Upper lobe of left lung (tissue), 6 donors: ENCODE data around the gene DPP6. TPM values are rescaled to one million over a fixed set of nuclear protein-coding genes. Genes with fewer than 3 reads are reported as not detected.

Experiments
- ATAC-seq, 2 donors: fragments of 200-7000 bp; cut with Tn5 transposase; one replicate each; pipeline ENCODE4 v1.9.1; 2022; ENCODE audit warnings: mild to moderate bottlenecking in 2 of 2, moderate library complexity in 2 of 2; ENCODE audit not compliant: low FRiP score in 2 of 2
- DNase-seq, 2 donors: peaks; one replicate each; pipeline ENCODE4 v3.0.0-alpha.2; 2019 to 2020
- H3K27ac ChIP-seq, 4 donors: fragments of 200-600 bp; sonication (generic); one replicate each; pipeline ENCODE4 v1.5.1; 2016 to 2019
- H3K27me3 ChIP-seq, 4 donors: fragments of 200-600 bp; sonication (generic); one replicate each; pipeline ENCODE4 v1.5.1; 2017 to 2019
- H3K36me3 ChIP-seq, 4 donors: fragments of 200-600 bp; sonication (generic); one replicate each; pipeline ENCODE4 v1.5.1; 2016 to 2019
- H3K4me1 ChIP-seq, 4 donors: fragments of 200-600 bp; sonication (generic); one replicate each; pipeline ENCODE4 v1.5.1; 2018 to 2019
- H3K4me3 ChIP-seq, 4 donors: fragments of 200-600 bp; sonication (generic); one replicate each; pipeline ENCODE4 v1.5.1; 2017 to 2019; ENCODE audit warnings: mild to moderate bottlenecking in 2 of 4, moderate library complexity in 1 of 4
- H3K9me3 ChIP-seq, 4 donors: fragments of 200-600 bp; sonication (generic); one replicate each; pipeline ENCODE4 v1.5.1; 2018 to 2019
- CTCF ChIP-seq, 6 experiments: fragments of 450-650 bp in 4 of 6; fragments of 200-600 bp in 2 of 6; sonication (generic) in 2 of 6; IDR thresholded peaks; one replicate each; pipeline ENCODE4 v1.5.1; 2016 to 2019; ENCODE audit warnings: antibody characterized with exemption in 6 of 6
- EP300 ChIP-seq, 4 donors: sonication (generic); formaldehyde crosslinking; IDR thresholded peaks; one replicate each; pipeline ENCODE4 v1.5.1; 2017; ENCODE audit warnings: antibody characterized with exemption in 4 of 4, control low read depth in 2 of 4
- POLR2A ChIP-seq, 4 donors: fragments of 450-650 bp; IDR thresholded peaks; one replicate each; pipeline ENCODE4 v1.5.1; 2016 to 2017; ENCODE audit warnings: antibody characterized with exemption in 4 of 4, mild to moderate bottlenecking in 2 of 4
- POLR2AphosphoS5 ChIP-seq, 2 donors: sonication (generic); formaldehyde crosslinking; IDR thresholded peaks; one replicate each; pipeline ENCODE4 v1.5.1; 2017; ENCODE audit warnings: antibody characterized with exemption in 2 of 2
- WGBS, 2 donors: methylation state at CpG; one replicate each; pipeline ENCODE4 v1.1.5; 2017 to 2018; 5-methylcytosine and 5-hydroxymethylcytosine counted together
- total RNA-seq, 6 donors: library from RNA; depleted of rRNA in 4 of 6; stranded (reverse); fragments of >200 nt in 4 of 6; gene quantifications; one replicate each; pipeline versions ENCODE4 v1.1.0 to v1.2.1, GENCODE V29; 2016 to 2021
- donor health status: DM: no; HTN: no; CAD: no; lungs with moderate emphysema.
- donor health status: DM: no; HTN: yes; CAD: no; lungs with severe emphysema.

The DPP6 gene
- total RNA-seq, 6 donors from 2014 or later: 0.49 to 3.1 (median 0.86) TPM; not detected in 2

- no peak for ATAC-seq
- H3K27me3 ChIP-seq: no peaks in the 10 kb centered on the region
- 63 to 69% methylated on average over 8 of the region's 8 CpGs for WGBS, 2 donors
These were observed 319.2 kb downstream of the DPP6 start for GRCh38 chr7:154371424-154371823.

GRCh38 chr7:154372011-154372601, 319.9 kb downstream of the DPP6 start:
- 78 to 81% methylated on average over 12 of the region's 12 CpGs for WGBS, 2 donors
- H3K9me3 ChIP-seq: no peaks in the 10 kb centered on the region
- ATAC-seq: peak in 1 of 2 donors; percentile 56
- no peak for TF ChIP-seq EP300 (IDR thresholded peaks at IDR 0.05)
- no peak for TF ChIP-seq POLR2AphosphoS5 (IDR thresholded peaks at IDR 0.05)
- TF ChIP-seq CTCF (IDR thresholded peaks at IDR 0.05): no peak
- no peak for TF ChIP-seq POLR2A (IDR thresholded peaks at IDR 0.05)
- no peak for DNase-seq
- no peak overlapping the region for H3K4me3 ChIP-seq
- H3K36me3 ChIP-seq: no peaks in the 10 kb centered on the region
- H3K4me1 ChIP-seq: no peaks in the 10 kb centered on the region
- H3K27me3 ChIP-seq: no peaks in the 10 kb centered on the region
- H3K27ac ChIP-seq: no peak overlapping the region

More at GRCh38 chr7:154371424-154371823, 319.2 kb downstream of the DPP6 start:
- no peaks in the 10 kb centered on the region for H3K4me1 ChIP-seq
- H3K9me3 ChIP-seq: no peaks in the 10 kb centered on the region
- TF ChIP-seq POLR2A (IDR thresholded peaks at IDR 0.05) (no peak), CTCF (IDR thresholded peaks at IDR 0.05) (no peak), POLR2AphosphoS5 (IDR thresholded peaks at IDR 0.05) (no peak), EP300 (IDR thresholded peaks at IDR 0.05) (no peak)
- no peaks in the 10 kb centered on the region for H3K36me3 ChIP-seq
- H3K27ac ChIP-seq: no peak overlapping the region
- DNase-seq: no peak
- no peak overlapping the region for H3K4me3 ChIP-seq

GRCh38 chr7:154373956-154374355, 321.8 kb downstream of the DPP6 start:
- 88 to 91% methylated on average over 3 of the region's 3 CpGs for WGBS, 2 donors
- Histone ChIP-seq H3K9me3 (no peaks in the 10 kb centered on the region), H3K27ac (no peak overlapping the region), H3K36me3 (no peaks in the 10 kb centered on the region), H3K27me3 (no peaks in the 10 kb centered on the region), H3K4me3 (no peak overlapping the region), H3K4me1 (no peaks in the 10 kb centered on the region)
- no peak for TF ChIP-seq POLR2AphosphoS5 (IDR thresholded peaks at IDR 0.05)
- no peak for ATAC-seq
- DNase-seq: no peak

GRCh38 chr7:154375956-154376355, 323.8 kb downstream of the DPP6 start:
- no peak for TF ChIP-seq EP300 (IDR thresholded peaks at IDR 0.05)
- no peak for TF ChIP-seq CTCF (IDR thresholded peaks at IDR 0.05)
- TF ChIP-seq POLR2A (IDR thresholded peaks at IDR 0.05): no peak
- TF ChIP-seq POLR2AphosphoS5 (IDR thresholded peaks at IDR 0.05): no peak
- no peaks in the 10 kb centered on the region for H3K27me3 ChIP-seq
- DNase-seq: no peak
- no peaks in the 10 kb centered on the region for H3K9me3 ChIP-seq
- no peak for ATAC-seq
- no peaks in the 10 kb centered on the region for H3K36me3 ChIP-seq
- no peak overlapping the region for H3K4me3 ChIP-seq
- WGBS, 2 donors: 63 to 78% methylated on average over 1 to 5 of the region's 5 CpGs
- no peak overlapping the region for H3K27ac ChIP-seq
- H3K4me1 ChIP-seq: no peaks in the 10 kb centered on the region

GRCh38 chr7:154380771-154381170, 328.6 kb downstream of the DPP6 start:
- H3K36me3 ChIP-seq: no peaks in the 10 kb centered on the region
- H3K4me1 ChIP-seq: no peaks in the 10 kb centered on the region
- WGBS, 2 donors: 65 to 83% methylated on average over 1 to 3 of the region's 3 CpGs
- ATAC-seq: no peak
- no peaks in the 10 kb centered on the region for H3K9me3 ChIP-seq
- DNase-seq: no peak
- H3K27me3 ChIP-seq: no peaks in the 10 kb centered on the region
- no peak overlapping the region for H3K27ac ChIP-seq
- TF ChIP-seq POLR2AphosphoS5 (IDR thresholded peaks at IDR 0.05) (no peak), EP300 (IDR thresholded peaks at IDR 0.05) (no peak), POLR2A (IDR thresholded peaks at IDR 0.05) (no peak), CTCF (IDR thresholded peaks at IDR 0.05) (no peak)
- H3K4me3 ChIP-seq: no peak overlapping the region
